Measurements from ENCODE around the gene MRPL10. TPM values are rescaled to one million over a fixed set of nuclear protein-coding genes. Genes with fewer than 3 reads are reported as not detected.

MRPL10 gene
- total and polyA plus RNA-seq, 4 donors = 18.4 to 38.3 (median 30.3) TPM

- peaks cover 3 to 48% (median 27%) of the 10 kb centered on the region in 3 donors for H3K27me3 ChIP-seq (ENCODE audit: control insufficient read depth in 3 of 3, insufficient read depth in 3 of 3, low read length in 2 of 3)
- ATAC-seq (ENCODE audit: insufficient read depth, low FRiP score) (no peak), DNase-seq (no peak)
- TF ChIP-seq CTCF (IDR thresholded peaks at IDR 0.05; ENCODE audit: control extremely low read depth, extremely low read depth) = no peak
- peaks cover 0 to 5% (median 0%) of the 10 kb centered on the region in 5 donors for H3K4me1 ChIP-seq (ENCODE audit: control insufficient read depth in 5 of 5, insufficient read depth in 5 of 5, low read length in 5 of 5)
- no peaks in the 10 kb centered on the region for H3K36me3 ChIP-seq (ENCODE audit: control insufficient read depth in 4 of 4, insufficient read depth in 4 of 4, low read length in 4 of 4)
- H3K4me3 ChIP-seq = no peak overlapping the region
- H3K9ac ChIP-seq (ENCODE audit: insufficient read depth in 1 of 2, low read length in 2 of 2) = no peak overlapping the region
- H3K27ac ChIP-seq (ENCODE audit: low read depth in 1 of 2, low read length in 1 of 2) = no peak overlapping the region
- no peaks in the 10 kb centered on the region for H3K9me3 ChIP-seq (ENCODE audit: control insufficient read depth in 4 of 4, insufficient read depth in 3 of 4, low read length in 3 of 4)
- WGBS, 2 donors = 80 to 83% methylated on average over 1 of the region's 1 CpG
Observed at GRCh38 chr17:47792457-47792856, 38.9 kb downstream of the MRPL10 start.

GRCh38 chr17:47791025-47791424 lies 40.3 kb downstream of the MRPL10 start:
- no peak overlapping the region for H3K9ac ChIP-seq (ENCODE audit: insufficient read depth in 1 of 2, low read length in 2 of 2)
- H3K4me3 ChIP-seq = no peak overlapping the region
- TF ChIP-seq CTCF (IDR thresholded peaks at IDR 0.05; ENCODE audit: control extremely low read depth, extremely low read depth) = no peak
- no peaks in the 10 kb centered on the region for H3K9me3 ChIP-seq (ENCODE audit: control insufficient read depth in 4 of 4, insufficient read depth in 3 of 4, low read length in 3 of 4)
- H3K27me3 ChIP-seq (ENCODE audit: control insufficient read depth in 3 of 3, insufficient read depth in 3 of 3, low read length in 2 of 3) = peaks cover 3 to 48% (median 27%) of the 10 kb centered on the region in 3 donors
- WGBS, 2 donors = 32 to 46% methylated on average over 3 of the region's 3 CpGs
- no peaks in the 10 kb centered on the region for H3K36me3 ChIP-seq (ENCODE audit: control insufficient read depth in 4 of 4, insufficient read depth in 4 of 4, low read length in 4 of 4)
- ATAC-seq (ENCODE audit: insufficient read depth, low FRiP score) (no peak), DNase-seq (no peak)
- H3K27ac ChIP-seq (ENCODE audit: low read depth in 1 of 2, low read length in 1 of 2) = no peak overlapping the region
- H3K4me1 ChIP-seq (ENCODE audit: control insufficient read depth in 5 of 5, insufficient read depth in 5 of 5, low read length in 5 of 5) = peaks cover 0 to 5% (median 0%) of the 10 kb centered on the region in 5 donors

GRCh38 chr17:47789611-47790561 lies 41.5 kb downstream of the MRPL10 start:
- H3K27me3 ChIP-seq (ENCODE audit: control insufficient read depth in 3 of 3, insufficient read depth in 3 of 3, low read length in 2 of 3) = peaks cover 3 to 46% (median 27%) of the 10 kb centered on the region in 3 donors
- DNase-seq = peak; percentile 13 to 48 (median 36)
- WGBS, 2 donors = 2% methylated on average over 45 to 70 of the region's 70 CpGs

More at GRCh38 chr17:47789611-47790561, 41.5 kb downstream of the MRPL10 start:
- peak; percentile 17 for TF ChIP-seq CTCF (IDR thresholded peaks at IDR 0.05; ENCODE audit: control extremely low read depth, extremely low read depth)
- Histone ChIP-seq H3K4me1 (ENCODE audit: control insufficient read depth in 5 of 5, insufficient read depth in 5 of 5, low read length in 5 of 5) (peaks cover 0 to 5% (median 0%) of the 10 kb centered on the region in 5 donors), H3K36me3 (ENCODE audit: control insufficient read depth in 4 of 4, insufficient read depth in 4 of 4, low read length in 4 of 4) (no peaks in the 10 kb centered on the region), H3K9ac (ENCODE audit: insufficient read depth in 1 of 2, low read length in 2 of 2) (no peak overlapping the region), H3K4me3 (no peak overlapping the region), H3K9me3 (ENCODE audit: control insufficient read depth in 4 of 4, insufficient read depth in 3 of 4, low read length in 3 of 4) (no peaks in the 10 kb centered on the region), H3K27ac (ENCODE audit: low read depth in 1 of 2, low read length in 1 of 2) (no peak overlapping the region)
- ATAC-seq (ENCODE audit: insufficient read depth, low FRiP score) = peak; percentile 80
